Measurements from ENCODE around the gene BMP15. TPM values are rescaled to one million over a fixed set of nuclear protein-coding genes. Genes with fewer than 3 reads are reported as not detected.

BMP15 gene
- total RNA-seq, 1 donor from 2014 or later = not detected

DNA sequence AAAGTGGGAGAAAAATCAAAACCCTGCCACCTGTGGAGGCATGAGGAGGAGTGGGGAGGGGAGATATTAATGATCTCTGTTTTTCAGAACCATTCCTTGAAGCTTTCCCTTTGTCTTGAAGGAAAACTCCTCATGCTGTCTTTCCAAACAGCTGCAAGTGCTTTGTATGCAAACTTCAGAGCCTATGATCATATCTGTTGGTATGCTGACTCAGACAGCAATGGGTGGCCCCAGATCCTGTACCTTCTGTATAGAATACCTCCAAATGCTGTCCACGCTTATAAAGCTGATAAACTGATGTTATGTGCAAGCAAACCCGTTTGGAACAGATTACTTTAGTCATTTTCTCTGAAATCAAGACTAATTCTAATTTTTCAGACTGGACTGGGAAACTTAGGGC lies 31.9 kb downstream of the BMP15 start:
- no peaks in the 10 kb centered on the region for H3K27me3 ChIP-seq (ENCODE audit: insufficient read depth, low read length)
- no peaks in the 10 kb centered on the region for H3K36me3 ChIP-seq (ENCODE audit: insufficient read depth, low read length)
- no peaks in the 10 kb centered on the region for H3K4me1 ChIP-seq (ENCODE audit: insufficient read depth, low read length)
- H3K4me3 ChIP-seq (ENCODE audit: insufficient read depth, low read depth, low read length) = no peak overlapping the region
- H3K27me3 Mint-ChIP-seq (ENCODE audit: low read depth, unreplicated experiment) = no peaks in the 10 kb centered on the region
- peaks cover 4% of the 10 kb centered on the region for H3K4me1 Mint-ChIP-seq (ENCODE audit: low read depth, unreplicated experiment)
- no peaks in the 10 kb centered on the region for H3K9me3 Mint-ChIP-seq (ENCODE audit: unreplicated experiment)
- H2AFZ ChIP-seq (ENCODE audit: low read depth, low read length) = no peak overlapping the region
- DNase-seq (ENCODE audit: low read depth) (no peak), FAIRE-seq (peak; percentile 75)
- no peak overlapping the region for H3K27ac ChIP-seq (ENCODE audit: low read depth, low read length)
- no peak overlapping the region for H3K4me2 ChIP-seq (ENCODE audit: low read length)
- H3K9ac ChIP-seq (ENCODE audit: low read length) = no peak overlapping the region
- no peaks in the 10 kb centered on the region for H3K36me3 Mint-ChIP-seq (ENCODE audit: low read depth, unreplicated experiment)
- H3K79me2 ChIP-seq (ENCODE audit: insufficient read depth, low read length) = no peaks in the 10 kb centered on the region
- H4K20me1 ChIP-seq (ENCODE audit: insufficient read depth, low read length) = no peaks in the 10 kb centered on the region
- no peak overlapping the region for H3K27ac Mint-ChIP-seq (ENCODE audit: unreplicated experiment)
- H3K4me3 Mint-ChIP-seq (ENCODE audit: unreplicated experiment) = no peak overlapping the region
- TF ChIP-seq, protein P1, sequence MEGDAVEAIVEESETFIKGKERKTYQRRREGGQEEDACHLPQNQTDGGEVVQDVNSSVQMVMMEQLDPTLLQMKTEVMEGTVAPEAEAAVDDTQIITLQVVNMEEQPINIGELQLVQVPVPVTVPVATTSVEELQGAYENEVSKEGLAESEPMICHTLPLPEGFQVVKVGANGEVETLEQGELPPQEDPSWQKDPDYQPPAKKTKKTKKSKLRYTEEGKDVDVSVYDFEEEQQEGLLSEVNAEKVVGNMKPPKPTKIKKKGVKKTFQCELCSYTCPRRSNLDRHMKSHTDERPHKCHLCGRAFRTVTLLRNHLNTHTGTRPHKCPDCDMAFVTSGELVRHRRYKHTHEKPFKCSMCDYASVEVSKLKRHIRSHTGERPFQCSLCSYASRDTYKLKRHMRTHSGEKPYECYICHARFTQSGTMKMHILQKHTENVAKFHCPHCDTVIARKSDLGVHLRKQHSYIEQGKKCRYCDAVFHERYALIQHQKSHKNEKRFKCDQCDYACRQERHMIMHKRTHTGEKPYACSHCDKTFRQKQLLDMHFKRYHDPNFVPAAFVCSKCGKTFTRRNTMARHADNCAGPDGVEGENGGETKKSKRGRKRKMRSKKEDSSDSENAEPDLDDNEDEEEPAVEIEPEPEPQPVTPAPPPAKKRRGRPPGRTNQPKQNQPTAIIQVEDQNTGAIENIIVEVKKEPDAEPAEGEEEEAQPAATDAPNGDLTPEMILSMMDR (IDR thresholded peaks at IDR 0.05; ENCODE audit: insufficient read depth, low read depth, low read length) = no peak
- no peak for TF ChIP-seq EZH2 (IDR thresholded peaks at IDR 0.05; ENCODE audit: insufficient read depth, low read length)
- no peaks in the 10 kb centered on the region for H3K9me3 ChIP-seq (ENCODE audit: insufficient read depth, low read depth, low read length)

DNA sequence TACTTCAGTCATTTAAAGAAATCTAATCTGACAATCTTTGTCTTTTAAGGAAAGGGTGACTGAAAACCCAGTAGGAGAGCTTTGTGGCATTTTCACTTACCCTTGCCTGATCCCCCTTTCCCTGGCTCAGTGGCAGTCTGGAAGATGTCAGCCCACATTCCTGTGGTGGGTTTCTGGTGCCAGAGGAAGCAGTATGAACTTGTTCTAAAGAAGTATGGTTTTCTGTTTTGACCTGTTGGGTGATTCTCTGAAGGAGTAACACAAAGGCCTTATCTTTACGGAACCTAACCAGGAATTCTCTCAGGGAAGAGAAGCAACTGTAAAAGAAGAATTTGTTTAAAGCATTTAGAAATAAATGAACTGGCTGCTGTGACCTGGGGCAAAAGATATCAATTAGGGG lies 41.9 kb downstream of the BMP15 start:
- H3K9ac ChIP-seq (ENCODE audit: low read length) = no peak overlapping the region
- H3K9me3 ChIP-seq (ENCODE audit: insufficient read depth, low read depth, low read length) = no peaks in the 10 kb centered on the region
- peak overlapping the region; percentile 2 for H3K4me3 Mint-ChIP-seq (ENCODE audit: unreplicated experiment)
- H4K20me1 ChIP-seq (ENCODE audit: insufficient read depth, low read length) = no peaks in the 10 kb centered on the region
- DNase-seq (ENCODE audit: low read depth) = peak; percentile 7
- TF ChIP-seq, protein P1 (IDR thresholded peaks at IDR 0.05; ENCODE audit: insufficient read depth, low read depth, low read length) = no peak
- no peak for TF ChIP-seq EZH2 (IDR thresholded peaks at IDR 0.05; ENCODE audit: insufficient read depth, low read length)
- H3K4me1 ChIP-seq (ENCODE audit: insufficient read depth, low read length) = no peaks in the 10 kb centered on the region
- peak overlapping the region; percentile 67 for H3K27ac Mint-ChIP-seq (ENCODE audit: unreplicated experiment)
- H3K27ac ChIP-seq (ENCODE audit: low read depth, low read length) = no peak overlapping the region
- peaks cover 2% of the 10 kb centered on the region for H3K9me3 Mint-ChIP-seq (ENCODE audit: unreplicated experiment)
- H3K27me3 ChIP-seq (ENCODE audit: insufficient read depth, low read length) = no peaks in the 10 kb centered on the region
- no peak overlapping the region for H2AFZ ChIP-seq (ENCODE audit: low read depth, low read length)
- H3K27me3 Mint-ChIP-seq (ENCODE audit: low read depth, unreplicated experiment) = no peaks in the 10 kb centered on the region
- FAIRE-seq = no peak
- H3K36me3 ChIP-seq (ENCODE audit: insufficient read depth, low read length) = no peaks in the 10 kb centered on the region
- no peaks in the 10 kb centered on the region for H3K36me3 Mint-ChIP-seq (ENCODE audit: low read depth, unreplicated experiment)
- H3K4me2 ChIP-seq (ENCODE audit: low read length) = no peak overlapping the region
- no peaks in the 10 kb centered on the region for H3K79me2 ChIP-seq (ENCODE audit: insufficient read depth, low read length)
- peaks cover 8% of the 10 kb centered on the region for H3K4me1 Mint-ChIP-seq (ENCODE audit: low read depth, unreplicated experiment)
- no peak overlapping the region for H3K4me3 ChIP-seq (ENCODE audit: insufficient read depth, low read depth, low read length)

DNA sequence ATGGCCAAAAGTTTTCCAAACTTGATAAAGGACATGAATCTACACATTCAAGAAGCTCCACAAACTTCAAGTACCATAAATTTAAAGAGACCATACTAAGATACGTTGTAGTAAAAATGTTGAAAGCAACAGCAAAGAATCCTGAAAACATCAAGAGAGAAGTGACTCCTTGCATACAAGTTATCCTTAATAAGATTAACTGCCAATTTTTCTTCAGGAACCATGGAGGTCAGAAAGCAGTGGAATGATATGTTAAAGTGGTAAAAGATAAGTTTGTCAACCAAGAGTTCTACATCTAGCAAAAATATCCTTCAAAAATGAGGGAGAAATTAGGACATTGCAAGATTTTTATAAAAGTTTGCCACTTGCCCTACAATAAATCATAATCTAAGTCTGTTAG lies 43.3 kb downstream of the BMP15 start:
- H3K4me1 ChIP-seq (ENCODE audit: insufficient read depth, low read length) = no peaks in the 10 kb centered on the region
- no peaks in the 10 kb centered on the region for H3K36me3 ChIP-seq (ENCODE audit: insufficient read depth, low read length)
- FAIRE-seq = peak; percentile 9
- H3K27me3 ChIP-seq (ENCODE audit: insufficient read depth, low read length) = no peaks in the 10 kb centered on the region
- Mint-ChIP-seq H3K4me3 (ENCODE audit: unreplicated experiment) (no peak overlapping the region), H3K9me3 (ENCODE audit: unreplicated experiment) (peaks cover 2% of the 10 kb centered on the region), H3K36me3 (ENCODE audit: low read depth, unreplicated experiment) (no peaks in the 10 kb centered on the region), H3K27me3 (ENCODE audit: low read depth, unreplicated experiment) (no peaks in the 10 kb centered on the region), H3K27ac (ENCODE audit: unreplicated experiment) (no peak overlapping the region), H3K4me1 (ENCODE audit: low read depth, unreplicated experiment) (peaks cover 8% of the 10 kb centered on the region)
- H2AFZ ChIP-seq (ENCODE audit: low read depth, low read length) = no peak overlapping the region
- no peaks in the 10 kb centered on the region for H3K9me3 ChIP-seq (ENCODE audit: insufficient read depth, low read depth, low read length)
- H3K4me3 ChIP-seq (ENCODE audit: insufficient read depth, low read depth, low read length) = no peak overlapping the region
- no peaks in the 10 kb centered on the region for H3K79me2 ChIP-seq (ENCODE audit: insufficient read depth, low read length)
- no peak for DNase-seq (ENCODE audit: low read depth)
- H3K27ac ChIP-seq (ENCODE audit: low read depth, low read length) = no peak overlapping the region
- no peak overlapping the region for H3K9ac ChIP-seq (ENCODE audit: low read length)
- no peak overlapping the region for H3K4me2 ChIP-seq (ENCODE audit: low read length)
- TF ChIP-seq EZH2 (IDR thresholded peaks at IDR 0.05; ENCODE audit: insufficient read depth, low read length) = no peak
- TF ChIP-seq, protein P1 (IDR thresholded peaks at IDR 0.05; ENCODE audit: insufficient read depth, low read depth, low read length) = no peak
- H4K20me1 ChIP-seq (ENCODE audit: insufficient read depth, low read length) = no peaks in the 10 kb centered on the region
